Measurements from ENCODE around the gene PLA2G6. TPM values are rescaled to one million over a fixed set of nuclear protein-coding genes. Genes with fewer than 3 reads are reported as not detected.

PLA2G6 gene
- total RNA-seq, 2 donors from 2014 or later = 13.7 to 14.3 TPM

DNA sequence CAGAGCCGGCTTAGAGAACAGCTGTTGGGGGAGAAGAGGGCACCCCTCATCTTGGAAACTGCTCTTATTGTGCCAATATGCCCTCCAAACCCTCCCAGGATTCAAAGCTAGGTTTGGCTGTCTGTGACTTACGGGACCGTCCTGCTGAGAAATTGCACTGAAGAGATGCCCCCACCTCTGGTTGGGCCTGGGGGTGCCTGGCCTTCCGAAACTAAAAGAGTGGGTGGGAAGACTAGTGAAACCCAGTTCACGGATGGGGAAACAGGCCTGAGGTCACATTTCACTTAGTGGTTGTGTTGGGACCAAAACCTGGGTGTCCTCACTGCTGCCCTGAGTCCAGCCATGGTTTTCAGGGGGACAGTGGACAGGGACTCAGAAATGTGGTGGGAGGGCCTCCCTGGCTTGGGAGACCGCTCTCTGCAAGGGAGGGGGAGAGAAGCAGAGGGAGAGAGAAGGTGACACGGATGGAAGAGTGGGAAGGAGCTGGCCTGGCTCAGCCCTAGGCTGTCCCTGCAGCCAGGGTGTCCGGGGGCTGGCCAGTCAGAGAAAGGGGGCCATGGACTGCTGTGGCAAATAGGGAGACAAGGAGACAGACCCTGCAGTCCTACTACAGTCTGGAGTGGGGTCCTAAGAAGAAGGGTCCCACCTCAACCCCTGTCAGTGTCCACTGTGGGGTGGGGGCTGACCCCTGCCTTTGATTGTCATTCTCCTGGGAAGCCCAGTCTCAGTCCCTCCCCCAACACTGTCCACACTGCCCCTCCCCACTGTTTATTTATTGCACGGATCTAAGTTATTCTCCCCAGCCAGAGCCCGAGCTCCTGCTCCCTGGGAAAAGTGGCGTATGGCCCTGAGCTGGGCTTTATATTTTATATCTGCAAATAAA is 33.8 kb upstream of the PLA2G6 start:
- intact Hi-C loops (cut with DNase I) = no loop called here
- no peak for DNase-seq (ENCODE audit: low spot score)

DNA sequence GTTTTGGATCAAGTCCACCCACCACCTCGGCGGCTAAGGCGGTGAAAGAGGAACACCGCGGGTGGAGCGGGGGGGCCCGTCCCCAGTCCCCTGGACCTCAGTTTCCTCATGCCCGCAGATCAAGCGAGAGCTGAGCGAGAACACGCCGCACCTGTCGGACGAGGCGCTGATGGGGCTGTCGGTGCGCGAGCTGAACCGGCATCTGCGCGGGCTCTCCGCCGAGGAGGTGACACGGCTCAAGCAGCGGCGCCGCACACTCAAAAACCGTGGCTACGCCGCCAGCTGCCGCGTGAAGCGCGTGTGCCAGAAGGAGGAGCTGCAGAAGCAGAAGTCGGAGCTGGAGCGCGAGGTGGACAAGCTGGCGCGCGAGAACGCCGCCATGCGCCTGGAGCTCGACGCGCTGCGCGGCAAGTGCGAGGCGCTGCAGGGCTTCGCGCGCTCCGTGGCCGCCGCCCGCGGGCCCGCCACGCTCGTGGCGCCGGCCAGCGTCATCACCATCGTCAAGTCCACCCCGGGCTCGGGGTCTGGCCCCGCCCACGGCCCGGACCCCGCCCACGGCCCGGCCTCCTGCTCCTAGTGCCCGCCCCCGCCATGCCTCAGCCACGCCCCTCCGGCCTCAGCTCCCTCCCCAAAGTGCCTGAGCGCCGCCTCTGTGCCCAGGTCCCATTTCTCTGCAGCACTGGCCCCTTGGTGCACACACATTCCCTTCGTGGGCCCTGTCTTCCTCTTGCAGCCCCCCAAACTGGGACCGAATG is 32.8 kb upstream of the PLA2G6 start:
- intact Hi-C loops (cut with DNase I) = no loop called here
- DNase-seq (ENCODE audit: low spot score) = peak; percentile 88

DNA sequence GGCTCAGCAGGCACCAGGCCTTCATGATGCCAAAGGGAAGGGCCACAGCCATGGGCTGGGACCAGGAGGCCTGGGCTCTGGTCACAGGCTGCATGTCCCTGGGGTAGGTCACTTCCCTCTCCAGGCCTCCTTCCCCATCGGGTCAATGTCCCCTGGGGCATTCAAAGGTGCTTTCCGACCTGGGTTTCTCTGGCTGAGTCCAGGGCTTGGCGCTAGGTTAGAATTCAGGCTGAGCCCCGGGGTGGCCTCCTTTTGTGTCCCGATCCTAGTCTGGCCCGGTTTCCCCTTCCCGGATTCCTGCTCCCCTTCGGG is 32.3 kb upstream of the PLA2G6 start:
- intact Hi-C loops (cut with DNase I) = no loop called here
- no peak for DNase-seq (ENCODE audit: low spot score)

DNA sequence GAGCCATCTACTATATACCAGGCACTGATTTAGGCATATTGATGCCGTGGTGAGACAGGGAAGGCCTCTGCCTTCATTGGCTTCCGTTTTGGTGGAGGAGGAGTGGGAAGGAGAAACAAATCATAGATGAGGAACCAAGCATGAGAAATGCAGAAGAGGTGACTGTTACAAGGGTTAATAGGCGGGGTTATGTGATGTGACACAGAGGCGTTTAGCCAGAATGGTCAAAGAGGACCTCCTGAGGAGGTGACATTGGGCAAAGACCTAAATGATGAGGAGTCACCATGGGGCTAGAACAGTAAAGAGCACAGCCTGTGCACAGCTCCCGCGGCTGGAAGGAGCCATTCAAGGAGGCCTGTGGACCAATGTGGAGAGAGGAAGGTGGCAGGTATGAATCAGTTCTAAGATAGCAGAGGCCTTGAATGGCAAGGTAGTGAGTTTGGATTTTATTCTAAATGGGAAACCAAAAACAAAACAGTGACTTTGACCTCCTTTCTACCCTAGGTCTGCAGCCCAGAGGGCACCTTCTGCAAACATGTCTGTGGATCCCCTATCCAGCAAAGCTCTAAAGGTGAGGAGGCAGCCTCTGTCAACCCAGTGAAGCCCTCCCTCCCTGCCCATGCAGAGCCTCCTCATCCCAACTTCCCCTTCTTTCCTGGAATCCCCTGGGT is 31.8 kb upstream of the PLA2G6 start:
- intact Hi-C loops (cut with DNase I) = no loop called here

DNA sequence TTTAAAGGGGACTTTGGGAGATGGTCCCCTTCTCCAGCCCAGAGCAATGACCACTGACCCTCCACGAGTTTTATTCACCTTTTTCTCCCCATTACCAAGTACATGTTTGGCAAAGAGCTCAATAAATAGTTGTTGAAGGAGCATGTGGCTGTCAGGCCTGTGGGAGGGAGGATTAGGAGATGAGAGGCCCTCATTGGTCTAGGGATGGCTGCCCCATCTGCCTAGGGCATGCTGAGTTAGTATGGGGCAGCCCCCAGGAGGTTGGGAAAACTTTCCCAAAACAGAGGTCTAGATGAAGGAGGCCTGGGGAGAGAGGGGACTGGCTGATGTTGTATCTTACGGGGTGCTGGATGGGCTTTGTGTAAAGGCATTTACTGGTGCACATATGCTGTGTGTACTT is 30.8 kb upstream of the PLA2G6 start:
- intact Hi-C loops (cut with DNase I) = loop anchor here in 1 of 2 donors (1.0 kb wide), 1 partner anchor 24 kb away; no protein-coding TSS in a partner anchor
- DNase-seq (ENCODE audit: low spot score) = no peak

More for the DNA sequence above, 31.8 kb upstream of the PLA2G6 start:
- DNase-seq (ENCODE audit: low spot score) = no peak

DNA sequence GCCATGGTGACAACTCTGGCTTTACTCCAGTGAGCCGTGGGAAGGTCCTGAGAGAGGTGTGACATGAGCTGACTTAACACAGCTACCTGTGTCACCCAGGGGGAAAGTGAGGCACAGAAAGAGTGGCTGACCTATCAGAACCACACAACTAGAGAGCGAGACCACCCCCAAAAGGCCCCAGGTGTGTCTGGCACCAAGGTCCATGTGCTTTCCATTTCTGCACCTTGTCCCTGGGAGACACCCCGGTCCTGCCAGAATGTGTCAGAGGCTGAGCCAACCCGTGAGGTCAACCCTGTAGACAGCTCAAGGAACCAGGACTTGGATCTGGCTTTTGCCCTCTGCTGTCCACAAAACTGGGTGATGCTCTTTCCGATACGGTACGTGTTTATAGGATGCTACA is 29.9 kb upstream of the PLA2G6 start:
- DNase-seq (ENCODE audit: low spot score) = no peak
- intact Hi-C loops (cut with DNase I) = no loop called here

DNA sequence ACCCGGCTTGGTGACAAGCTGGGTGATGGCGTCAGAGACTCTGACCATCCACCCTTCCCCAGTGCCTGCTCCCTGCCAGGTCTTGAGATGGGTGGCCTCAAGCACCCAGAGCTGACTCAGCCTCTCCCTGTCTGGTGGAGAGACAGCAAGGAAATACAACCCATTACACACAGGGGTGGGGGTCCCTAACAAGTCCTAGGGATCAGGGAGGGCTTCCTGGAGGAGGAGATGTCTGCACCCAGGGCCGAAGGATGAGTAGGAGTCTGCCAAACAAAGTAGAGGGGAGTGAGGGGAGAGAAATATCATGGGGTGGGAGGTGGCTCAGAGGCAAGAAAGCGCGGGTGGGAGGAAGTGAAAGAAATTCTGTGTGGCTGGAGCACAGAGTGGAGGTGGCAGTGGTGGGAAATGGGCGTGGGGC is 26.9 kb upstream of the PLA2G6 start:
- DNase-seq (ENCODE audit: low spot score) = no peak
- intact Hi-C loops (cut with DNase I) = loop anchor here in 1 of 2 donors (10.0 kb wide), 1 partner anchor 106 kb away; the partner anchor contains the start of gene CSNK1E

DNA sequence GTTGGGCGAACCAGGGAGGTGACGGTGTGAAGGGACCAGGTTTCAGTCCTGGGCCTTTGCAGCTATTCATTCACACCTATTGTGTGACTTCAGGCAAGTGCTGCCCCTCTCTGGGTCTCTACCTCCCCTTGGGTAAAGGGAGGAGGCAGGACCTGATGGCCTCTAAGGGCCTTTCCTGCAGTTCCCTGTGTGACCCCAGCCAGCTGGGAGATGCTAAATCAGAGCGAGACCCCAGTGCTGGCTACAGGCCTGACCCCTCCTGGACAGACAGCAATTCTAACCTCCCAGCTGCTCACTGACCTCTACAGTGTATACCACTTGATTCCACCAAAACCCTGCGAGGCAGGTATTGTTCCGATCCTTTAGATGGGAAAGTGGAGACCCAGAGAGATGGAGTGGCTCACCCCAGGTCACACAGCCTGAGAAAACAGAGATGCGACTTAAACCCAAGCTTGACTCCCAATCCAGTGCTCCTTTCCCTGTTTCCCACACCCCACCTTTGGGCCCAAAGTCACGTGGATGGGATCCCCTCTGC is 26.3 kb upstream of the PLA2G6 start:
- no peak for DNase-seq (ENCODE audit: low spot score)
- intact Hi-C loops (cut with DNase I) = loop anchor here in 1 of 2 donors (10.0 kb wide), 1 partner anchor 107 kb away; the partner anchor contains the start of gene CSNK1E

DNA sequence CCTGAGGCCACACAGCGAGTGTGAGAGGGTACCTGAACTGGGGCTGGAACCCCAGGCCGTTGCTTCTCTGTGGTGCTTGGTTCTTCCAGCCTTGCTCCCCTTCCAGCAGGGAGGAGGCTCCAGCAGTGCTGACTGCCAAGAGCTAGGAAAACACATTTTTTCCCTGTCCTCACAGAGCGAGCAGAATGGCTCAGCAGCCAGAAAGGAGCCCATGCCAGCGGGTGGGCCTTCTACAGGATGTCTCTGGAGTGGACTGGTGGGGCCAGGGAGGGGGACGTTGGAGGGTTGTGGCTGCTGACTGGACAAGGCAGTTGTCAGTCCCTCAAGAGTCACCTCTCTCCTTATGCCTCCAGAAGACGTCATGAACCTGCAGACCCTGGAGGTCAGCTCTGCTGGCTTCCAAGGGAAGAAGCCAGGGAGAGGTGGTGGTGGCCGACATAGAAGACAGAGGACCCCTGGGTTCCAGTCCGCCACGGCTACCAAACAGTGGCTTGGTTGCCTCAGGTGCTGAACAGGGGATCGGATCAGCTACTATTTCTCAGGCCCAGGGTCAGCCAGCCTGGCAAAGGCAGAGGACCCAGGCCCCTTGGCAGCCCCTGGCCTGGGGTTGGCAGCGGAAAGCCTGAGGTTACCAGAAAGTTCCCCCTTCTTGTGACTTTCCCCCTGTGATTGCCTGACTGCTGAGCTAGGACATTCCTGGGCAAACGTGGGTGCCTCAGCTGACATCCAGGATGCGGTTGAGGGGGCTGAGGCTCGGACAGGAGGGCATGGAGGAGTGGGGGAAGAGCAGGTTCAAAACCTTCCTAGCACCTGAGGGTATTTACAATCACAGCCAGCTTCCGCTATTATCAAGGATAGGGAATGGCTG is 23.9 kb upstream of the PLA2G6 start:
- intact Hi-C loops (cut with DNase I) = loop anchor here in 1 of 2 donors (10.0 kb wide), 1 partner anchor 109 kb away; the partner anchor contains the start of gene CSNK1E
- DNase-seq (ENCODE audit: low spot score) = peak; percentile 96

DNA sequence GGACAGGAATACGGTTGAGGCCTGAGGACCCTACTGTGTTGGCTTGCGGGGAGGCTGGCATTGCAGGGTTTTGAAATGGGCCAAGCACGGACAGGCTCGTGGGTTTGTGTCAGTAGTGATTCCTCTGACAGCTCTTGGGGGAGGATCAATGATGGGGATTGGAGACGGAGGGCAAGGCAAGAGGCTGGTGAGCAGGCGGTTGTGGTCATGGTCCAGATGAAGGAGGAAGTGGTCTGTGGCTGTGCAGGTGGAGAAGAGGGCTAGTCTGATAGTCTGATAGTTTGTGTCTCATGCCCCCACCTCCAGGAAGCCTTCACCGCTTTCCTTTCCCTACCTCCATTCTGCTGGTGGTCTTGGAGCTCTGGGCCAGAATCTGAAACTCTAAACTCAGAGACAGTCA is 23.2 kb upstream of the PLA2G6 start:
- intact Hi-C loops (cut with DNase I) = loop anchor here in 1 of 2 donors (5.0 to 10.0 kb wide), 2 partner anchors 92 to 110 kb away; partner anchors contain the start of genes BAIAP2L2 and CSNK1E
- DNase-seq (ENCODE audit: low spot score) = no peak

DNA sequence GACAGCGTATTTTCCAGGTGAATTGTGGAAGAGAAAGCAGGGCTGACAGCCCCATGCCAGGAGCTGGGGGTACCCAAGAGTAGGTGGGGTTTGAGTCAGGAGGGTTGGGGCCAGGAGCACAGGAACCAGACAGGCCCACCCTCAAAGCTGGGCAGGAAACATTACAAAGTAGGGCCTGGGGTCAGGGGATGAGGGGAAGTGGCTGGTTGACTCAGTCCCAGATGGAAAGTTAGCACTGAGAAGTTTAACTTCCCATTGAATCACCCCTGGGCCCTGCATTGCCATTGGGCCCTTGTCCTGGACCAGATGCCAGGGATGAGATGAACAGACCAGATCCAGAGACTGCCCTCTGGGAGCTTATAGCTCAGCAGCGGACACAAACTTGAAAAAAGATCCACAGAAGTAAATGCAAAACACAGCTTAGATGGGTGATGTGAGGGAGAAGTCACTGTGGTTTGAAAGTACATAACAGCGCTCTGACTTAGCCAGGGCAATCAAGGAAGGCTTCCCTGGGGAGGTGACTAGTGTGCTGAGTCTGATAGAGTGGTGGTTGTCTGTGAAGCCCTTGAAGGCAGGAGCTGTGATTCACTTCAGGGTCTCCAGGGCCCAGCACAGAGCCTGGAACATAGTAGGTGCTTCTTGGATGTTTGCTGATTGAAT is 22.4 kb upstream of the PLA2G6 start:
- no peak for DNase-seq (ENCODE audit: low spot score)
- intact Hi-C loops (cut with DNase I) = loop anchor here in 1 of 2 donors (5.0 to 10.0 kb wide), 2 partner anchors 92 to 111 kb away; partner anchors contain the start of genes BAIAP2L2 and CSNK1E

DNA sequence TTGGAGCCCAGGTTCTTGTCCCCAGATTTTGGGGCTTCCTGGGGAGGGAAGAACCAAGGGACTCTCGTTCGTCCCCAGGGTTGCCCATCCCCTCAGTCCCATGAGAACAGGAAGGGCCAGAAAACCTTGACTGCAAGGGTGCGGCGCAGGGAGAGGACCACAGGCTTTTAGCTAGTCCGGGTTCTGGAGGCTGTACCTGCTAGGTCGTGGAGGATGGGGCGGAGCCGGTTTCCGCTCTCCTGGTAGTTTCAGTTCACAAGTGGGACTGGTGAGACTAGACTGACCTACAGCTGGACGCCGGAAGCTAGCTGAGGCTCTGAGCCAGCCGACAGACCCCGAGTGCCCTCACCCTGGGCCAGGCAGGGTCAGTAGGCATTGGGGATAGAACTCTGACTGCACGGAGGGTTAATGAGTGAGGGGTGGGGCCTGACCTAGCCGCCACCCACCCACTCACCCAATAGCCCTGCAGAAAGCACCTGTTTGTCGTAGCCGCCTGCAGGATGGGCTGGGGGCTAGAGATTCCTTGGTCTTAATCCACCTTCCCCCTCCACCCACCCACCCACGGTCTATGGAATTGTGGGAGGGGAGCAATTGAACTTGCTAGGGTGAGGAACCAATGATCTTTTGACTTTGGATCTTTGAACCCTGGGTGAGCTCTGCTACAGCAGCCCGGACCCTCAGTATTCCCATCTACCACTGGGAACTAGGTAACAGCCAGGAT is 21.6 kb upstream of the PLA2G6 start:
- DNase-seq (ENCODE audit: low spot score) = no peak
- intact Hi-C loops (cut with DNase I) = loop anchor here in 1 of 2 donors (5.0 to 10.0 kb wide), 2 partner anchors 91 to 112 kb away; partner anchors contain the start of genes BAIAP2L2 and CSNK1E

DNA sequence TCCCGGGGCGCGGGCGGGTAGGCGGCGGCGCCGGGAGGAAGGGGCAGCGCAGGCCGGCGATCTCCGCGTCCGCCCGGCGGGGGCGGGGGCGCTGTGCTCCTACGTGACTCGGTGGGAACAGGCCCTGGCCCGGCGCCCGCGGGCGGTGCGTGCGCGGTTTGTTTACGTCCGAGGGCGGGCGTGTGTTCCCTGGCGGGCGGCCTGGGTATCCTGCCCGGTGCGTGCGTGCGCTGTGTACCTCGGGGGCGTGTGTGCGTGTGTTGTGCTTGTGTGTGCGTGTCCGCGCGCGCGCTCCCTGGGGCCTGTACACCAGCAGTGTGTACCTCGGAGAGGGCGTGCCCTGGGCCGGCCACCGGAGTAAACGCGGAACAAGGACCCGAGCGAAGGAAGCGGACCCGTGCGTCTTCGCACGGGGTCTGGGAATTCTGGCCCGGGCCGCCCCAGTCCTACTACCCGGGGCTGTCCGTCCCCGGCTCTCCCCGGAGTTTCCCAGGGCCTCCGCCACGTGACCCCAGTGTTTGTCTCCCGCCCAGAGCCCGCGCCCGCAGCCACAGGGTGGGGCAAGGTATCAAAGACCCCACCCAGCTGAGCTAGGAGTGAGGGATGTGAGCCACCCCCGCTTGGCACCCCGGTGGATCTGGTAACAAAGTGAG is 20.9 kb upstream of the PLA2G6 start:
- intact Hi-C loops (cut with DNase I) = loop anchor here in 1 of 2 donors (5.0 to 10.0 kb wide), 2 partner anchors 90 to 112 kb away; partner anchors contain the start of genes BAIAP2L2 and CSNK1E
- peak; percentile 97 for DNase-seq (ENCODE audit: low spot score)

DNA sequence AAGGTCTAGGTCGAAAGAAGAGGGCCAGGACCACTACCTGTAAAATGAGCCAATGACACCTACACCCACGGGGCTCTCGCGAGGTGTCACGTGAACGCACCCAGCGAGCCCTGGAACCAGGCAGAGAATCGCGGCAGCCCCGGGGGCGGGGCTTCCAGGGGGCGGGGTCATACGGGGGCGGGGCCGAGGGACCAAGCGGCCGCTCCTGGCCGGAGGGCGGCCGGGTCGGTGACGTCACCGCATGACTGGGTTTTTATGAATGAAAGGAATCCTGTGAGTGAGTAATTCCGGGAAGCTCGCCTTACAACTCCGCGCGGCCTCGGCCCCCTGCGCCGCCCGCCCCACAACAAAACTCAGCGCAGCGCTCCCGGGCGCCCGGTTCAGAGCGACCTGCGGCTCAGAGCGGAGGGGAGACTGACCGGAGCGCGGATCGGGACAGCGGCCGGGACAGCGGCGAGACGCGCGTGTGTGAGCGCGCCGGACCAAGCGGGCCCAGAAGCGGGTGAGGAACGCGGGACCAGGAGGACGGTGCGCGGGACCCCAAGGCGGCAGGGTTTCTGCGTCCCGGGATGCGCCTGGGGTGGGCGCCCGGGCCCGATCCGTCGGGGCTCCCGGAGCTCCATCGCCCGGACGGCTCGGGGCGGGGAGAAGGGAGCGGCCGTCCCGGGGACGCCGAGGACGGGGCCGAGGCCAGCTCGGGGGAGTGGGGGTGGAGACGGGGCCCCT is 20.2 kb upstream of the PLA2G6 start, which contains the start of gene MAFF:
Gene MAFF, plus strand, starts transcription at position 284 of the 726 bp plus-strand sequence. CDS start 11,860 bp downstream, outside the sequence.
- intact Hi-C loops (cut with DNase I) = loop anchor here in 1 of 2 donors (5.0 to 10.0 kb wide), 2 partner anchors 90 to 113 kb away; partner anchors contain the start of genes BAIAP2L2 and CSNK1E
- DNase-seq (ENCODE audit: low spot score) = peak; percentile 99

DNA sequence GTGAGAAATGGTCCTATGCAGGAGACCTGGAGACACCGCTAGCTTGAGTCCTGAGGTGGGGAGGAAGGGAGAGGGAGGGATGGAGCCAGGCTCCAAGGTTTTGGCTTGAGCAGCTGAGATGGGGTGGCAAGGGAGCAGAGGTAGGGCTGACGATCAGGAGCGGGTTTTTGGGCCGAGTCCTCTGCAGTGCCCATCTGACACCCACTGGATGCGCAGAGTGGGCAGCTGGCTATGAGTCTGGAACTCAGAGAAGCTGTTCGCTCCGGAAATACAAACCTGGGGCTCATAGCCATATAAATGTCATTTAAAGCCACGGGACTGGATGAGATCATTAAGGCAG is 19.7 kb upstream of the PLA2G6 start:
- no peak for DNase-seq (ENCODE audit: low spot score)
- intact Hi-C loops (cut with DNase I) = loop anchor here in 1 of 2 donors (5.0 to 10.0 kb wide), 2 partner anchors 89 to 113 kb away; partner anchors contain the start of genes BAIAP2L2 and CSNK1E
